ENCODE data around the gene PI4K2A.

PI4K2A gene

DNA sequence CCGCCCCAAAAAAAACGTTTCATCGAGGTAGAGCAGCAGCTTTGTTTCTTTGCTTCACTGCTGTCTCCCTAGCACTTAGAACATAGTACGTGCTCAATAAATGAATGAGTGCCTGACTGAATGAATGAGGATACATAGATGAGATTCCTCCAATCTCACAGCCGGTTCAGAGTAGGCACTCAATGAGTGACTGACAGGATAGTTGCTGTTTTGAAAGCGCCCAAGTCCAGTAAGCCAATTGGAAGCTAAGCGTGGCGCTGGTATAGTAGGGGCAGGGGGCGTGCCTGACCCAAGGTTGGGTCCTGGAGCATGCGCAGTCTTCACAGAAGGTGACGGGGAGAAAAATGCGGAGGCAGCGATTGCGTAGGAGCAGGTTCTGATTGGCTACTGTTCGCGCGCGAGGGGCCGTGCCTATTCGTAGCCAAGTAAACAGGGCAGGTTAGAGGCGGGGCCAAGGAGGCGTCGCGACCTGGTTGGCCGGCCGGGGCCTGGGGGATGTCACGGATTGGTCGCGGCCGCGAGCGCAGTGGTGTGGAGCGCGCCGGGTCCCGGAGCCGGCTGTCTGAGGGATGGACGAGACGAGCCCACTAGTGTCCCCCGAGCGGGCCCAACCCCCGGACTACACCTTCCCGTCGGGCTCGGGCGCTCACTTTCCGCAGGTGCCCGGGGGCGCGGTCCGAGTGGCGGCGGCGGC lies at the start of gene PI4K2A:
Gene PI4K2A, plus strand, starts transcription at position 498 of the 694 bp plus-strand sequence. Its CDS starts 72 bp downstream, at position 570.
- peak; percentile 99 for DNase-seq

DNA sequence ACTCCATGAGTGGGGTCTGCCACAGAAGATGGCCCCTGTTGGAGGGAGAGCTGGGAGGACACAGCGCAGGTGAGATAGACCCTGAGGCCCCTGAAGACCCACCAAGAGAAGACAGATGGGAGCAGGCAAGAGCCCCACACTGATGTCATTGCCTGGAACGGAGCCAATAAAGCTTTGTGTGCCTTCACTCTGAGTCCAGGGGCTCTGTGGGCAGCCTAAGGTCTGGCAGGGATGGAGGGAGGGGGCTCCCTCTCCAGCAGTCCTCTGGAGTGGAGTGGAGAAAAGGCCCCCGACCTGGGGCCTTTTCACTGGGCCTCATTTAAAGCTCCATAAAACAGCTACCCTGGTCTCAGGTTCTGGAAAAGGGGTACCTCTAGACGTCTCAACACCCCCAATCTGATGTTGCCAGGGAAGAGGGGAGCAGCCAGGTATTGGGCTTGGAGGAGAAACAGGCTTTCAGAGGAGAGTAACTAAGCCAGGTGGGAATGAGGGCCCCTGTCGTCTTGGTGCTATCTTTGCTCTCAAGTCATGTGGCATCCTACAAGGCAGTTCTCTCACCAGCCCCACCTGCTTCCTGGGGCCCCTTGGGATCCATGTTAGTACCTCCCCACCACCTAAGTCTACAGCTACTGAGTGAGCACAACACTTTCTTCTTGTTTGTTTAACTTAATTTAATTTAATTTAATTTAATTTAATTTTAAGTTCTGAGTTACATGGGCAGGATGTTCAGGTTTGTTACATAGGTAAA lies 49.5 kb upstream of the PI4K2A start:
- DNase-seq: no peak

DNA sequence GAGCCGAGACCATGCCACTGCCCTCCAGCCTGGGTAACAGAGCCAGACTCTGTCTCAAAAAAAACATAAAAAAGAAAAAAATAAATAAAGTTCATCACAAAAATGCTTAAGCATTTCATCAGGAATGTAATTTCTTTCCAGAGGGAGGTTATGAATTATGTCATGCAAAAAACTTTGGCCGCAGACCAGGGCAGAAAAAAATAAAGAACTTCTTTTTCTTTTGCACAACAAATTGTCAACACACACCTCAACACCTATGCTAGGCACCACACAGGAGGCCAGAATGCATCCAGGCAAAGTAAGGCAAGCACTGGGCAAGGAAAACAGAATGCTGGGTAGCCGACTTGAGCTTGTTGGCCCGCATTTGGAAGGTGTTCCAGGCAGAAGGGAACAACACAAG lies 47.0 kb upstream of the PI4K2A start:
- DNase-seq: no peak

DNA sequence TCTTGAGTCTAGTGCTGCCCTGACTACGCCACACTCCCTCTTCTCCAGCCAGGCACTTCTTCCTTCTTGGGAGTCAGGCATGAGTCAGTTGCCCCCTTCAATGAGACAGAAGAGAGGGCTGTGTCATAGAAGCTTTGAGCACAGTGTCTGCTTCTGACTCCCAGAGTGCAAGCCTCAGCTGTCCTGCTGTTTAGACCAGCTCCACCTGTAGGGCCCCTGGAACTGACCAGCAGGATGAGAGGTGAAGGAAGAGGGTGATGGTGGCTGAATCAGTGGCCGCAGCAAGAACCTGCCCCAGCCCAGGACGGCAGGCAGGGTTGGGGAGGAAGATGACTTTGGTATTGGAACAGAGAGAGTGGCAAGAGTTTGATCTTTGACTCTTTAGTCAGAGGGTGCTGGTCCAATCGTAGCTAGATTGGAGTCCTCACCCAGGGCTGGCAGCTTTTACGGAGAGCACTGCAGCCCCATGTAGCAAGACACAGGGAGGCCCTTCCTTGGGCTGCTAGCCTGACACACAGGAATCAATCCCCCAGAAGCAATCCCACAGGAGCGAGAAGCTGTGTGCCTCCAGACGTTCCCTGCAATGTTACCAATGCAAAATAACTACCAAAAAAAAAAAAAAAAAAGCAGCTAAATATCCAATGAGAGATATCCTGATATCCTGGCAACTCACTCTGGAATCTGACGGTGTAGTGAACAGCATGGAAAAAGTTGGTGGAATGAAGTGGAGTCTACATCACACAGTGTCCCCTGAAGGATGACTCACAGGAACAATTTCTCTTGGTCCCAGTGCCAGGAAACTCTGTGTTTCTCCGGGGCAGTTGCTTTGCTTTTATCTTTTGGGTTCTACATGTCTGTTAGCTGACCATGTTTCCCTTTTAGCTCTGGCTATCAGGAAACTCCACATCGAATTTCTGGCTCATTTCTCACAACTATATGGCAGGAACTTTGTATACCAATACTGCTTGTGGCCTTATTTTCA lies 44.1 kb upstream of the PI4K2A start:
- no peak for DNase-seq

DNA sequence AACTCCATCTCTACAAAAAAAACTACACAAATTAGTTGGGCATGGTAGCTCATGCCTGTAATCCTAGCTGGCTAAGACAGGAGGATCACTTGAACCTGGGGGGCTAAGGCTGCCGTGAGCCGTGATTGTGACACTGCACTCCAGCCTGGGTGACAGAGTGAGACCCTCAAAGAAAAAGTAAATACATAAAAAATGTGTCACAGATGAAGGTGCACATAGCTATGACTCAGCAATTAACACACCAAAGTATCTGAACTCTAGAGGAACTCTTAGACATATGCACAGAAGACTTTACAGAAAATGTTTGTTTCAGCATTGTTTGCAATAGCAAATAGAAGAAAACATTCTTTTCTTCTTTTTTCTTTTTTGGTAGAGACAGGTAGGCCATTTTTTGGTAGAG lies 42.7 kb upstream of the PI4K2A start:
- no peak for DNase-seq

DNA sequence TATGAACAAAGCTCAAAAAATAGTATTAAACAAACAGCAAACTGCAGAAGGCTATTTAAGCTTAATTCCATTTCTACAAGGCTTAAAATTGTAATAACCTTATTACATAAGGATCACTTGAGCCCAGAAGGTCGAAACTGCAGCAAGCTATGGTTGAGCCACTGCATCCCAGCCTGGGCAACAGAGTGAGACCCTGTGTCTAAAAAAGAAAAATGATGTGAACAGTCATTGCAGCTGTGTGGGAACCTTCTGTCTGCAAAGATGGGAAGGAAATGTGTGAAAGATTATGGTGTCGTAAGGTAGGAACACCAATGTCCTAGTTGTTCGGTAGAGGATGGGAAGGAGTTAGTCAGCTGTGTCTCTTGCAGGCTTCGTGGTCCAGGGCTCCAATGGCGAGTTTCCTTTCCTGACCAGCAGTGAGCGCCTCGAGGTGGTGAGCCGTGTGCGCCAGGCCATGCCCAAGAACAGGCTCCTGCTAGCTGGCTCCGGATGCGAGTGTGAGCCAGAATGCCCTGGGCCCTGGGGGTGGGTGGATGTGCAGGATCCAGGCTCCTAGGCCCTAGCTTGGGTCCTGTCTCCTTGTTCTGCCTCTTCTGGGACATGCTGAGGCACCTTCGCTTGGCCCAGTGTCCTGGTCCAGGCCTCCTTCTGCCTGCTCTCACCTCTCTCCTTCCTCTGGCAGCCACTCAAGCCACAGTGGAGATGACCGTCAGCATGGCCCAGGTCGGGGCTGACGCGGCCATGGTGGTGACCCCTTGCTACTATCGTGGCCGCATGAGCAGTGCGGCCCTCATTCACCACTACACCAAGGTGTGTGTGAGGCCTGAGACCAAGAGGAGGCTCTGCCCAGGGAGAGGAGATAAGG lies 41.8 kb upstream of the PI4K2A start:
- DNase-seq: no peak

DNA sequence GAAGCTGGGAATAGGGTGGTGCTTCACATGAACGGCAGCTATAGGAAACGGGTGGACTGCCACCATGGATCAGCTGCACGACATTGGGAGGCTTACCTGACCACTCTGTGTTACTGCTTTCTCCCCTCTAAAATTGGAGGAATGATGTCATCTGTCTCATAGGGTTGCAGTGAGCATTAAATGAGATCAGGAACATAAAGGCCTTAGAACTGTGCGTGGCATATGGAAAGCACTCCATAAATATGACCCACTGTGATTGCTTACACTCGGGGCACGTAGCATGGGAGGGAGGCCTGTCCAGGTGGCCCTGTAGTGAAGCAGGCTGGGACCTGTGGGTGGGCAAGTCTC lies 41.2 kb upstream of the PI4K2A start:
- DNase-seq: no peak

DNA sequence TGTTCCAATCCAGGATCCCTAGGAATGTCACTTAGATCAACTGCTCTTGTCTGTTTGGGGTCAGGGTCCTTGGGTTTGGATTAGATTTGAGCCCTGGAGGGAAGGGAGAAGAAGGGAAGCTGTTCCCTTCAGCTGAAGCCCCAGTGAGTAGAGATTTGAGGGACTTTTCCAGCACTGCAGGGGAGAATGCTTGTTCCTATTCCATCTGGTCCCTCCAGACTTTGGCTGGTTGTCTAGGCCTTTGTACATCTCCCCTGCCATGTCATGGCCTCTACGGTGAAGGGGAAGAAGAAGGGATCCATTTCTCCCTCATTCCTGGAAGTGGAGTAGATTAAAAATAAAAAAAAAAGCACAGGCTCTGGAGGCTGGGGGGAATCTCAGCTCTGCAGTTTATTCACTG lies 39.9 kb upstream of the PI4K2A start:
- DNase-seq: no peak

DNA sequence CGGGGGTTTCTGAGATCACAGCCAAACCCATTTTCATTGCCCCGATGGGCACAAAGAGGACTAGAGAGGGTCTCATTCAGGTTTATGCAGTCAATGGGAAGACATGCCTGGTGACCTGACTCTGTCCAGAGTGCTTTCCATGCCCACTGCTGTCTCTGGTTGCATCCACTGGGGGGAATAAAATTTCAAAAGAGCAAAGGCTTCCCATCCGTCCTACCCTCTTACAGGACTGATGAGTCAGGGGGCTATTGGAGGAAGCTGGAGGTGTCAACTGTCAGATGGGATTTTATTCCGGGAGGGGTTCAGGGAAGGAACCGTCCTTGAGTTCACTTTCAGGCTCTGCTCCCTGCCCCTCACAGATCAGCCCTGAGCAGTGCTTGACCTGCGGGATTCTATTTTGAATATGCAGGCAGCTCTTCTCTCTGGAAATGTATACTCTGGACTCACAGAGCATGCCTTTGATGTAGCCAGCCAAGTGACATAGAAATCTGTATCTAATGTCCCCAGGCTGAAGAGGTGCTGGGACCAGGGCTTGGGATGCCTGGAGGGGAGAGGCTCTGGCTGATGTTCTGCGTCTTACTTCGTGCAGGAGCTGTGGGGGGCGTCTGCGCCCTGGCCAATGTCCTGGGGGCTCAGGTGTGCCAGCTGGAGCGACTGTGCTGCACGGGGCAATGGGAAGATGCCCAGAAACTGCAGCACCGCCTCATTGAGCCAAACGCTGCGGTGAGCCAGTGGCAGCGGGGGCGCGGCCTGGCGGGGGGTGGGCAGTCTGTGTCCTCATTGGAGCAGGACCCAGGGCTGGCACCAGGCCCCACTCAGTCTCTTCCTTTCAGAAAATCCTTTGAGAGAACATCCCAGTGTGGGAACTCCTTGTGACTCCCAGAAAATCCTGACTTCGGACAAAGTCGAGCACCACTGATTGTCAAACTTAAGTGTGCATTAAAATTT lies 38.9 kb upstream of the PI4K2A start:
- DNase-seq: no peak

DNA sequence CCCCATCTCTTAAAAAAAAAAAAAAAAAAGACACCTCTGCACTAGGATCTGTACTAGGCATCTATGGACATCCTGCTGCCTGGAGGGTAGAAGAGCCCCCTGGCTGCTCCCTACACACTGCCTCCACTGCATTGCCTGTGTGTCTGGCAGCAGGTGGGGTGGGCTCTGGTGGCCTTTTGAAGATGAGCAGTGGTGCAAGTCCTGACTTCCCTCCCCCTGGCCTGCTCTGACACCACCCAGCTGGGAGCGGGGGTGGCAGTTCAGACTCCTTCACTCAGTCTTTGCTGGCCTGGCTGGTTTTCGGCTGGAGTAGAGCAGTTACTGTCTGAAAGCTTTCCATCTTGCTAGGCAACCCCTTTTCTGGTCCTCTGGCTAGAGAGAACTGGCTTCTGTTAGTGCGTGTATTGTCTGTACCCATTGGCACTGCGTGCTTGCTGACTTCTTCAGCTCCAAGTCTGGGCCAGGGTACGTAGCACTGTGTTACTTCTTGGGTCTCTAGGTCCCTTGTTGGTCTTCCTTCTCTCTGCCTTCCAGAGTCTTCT lies 33.3 kb upstream of the PI4K2A start:
- DNase-seq: no peak

DNA sequence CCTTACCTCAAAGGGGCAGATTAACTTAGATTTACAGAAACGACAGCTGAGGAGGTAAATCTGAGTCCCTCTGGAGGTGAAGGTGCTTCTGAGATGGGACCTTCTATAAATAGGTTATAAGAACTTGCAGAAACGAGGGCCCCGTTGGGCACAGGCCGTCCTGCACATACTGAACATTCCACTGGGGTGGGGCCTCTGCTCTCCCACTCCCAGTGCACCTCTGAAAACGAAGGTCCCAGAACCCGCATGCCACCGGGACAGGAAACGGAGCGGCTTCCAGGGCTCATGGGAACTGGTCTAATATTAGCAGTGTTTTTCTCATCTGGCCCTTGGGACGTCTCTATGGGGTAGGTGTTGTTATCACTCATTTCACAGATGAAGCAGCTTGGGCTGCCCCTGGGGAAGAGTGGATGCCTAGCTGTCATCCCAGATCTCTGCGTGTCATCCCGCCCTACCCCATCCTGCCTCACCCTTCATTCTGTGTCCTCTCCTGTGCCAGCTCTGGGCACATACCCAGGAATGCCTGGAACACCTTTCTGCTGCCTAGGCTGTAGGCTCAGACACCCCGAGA lies 31.4 kb upstream of the PI4K2A start:
- no peak for DNase-seq

DNA sequence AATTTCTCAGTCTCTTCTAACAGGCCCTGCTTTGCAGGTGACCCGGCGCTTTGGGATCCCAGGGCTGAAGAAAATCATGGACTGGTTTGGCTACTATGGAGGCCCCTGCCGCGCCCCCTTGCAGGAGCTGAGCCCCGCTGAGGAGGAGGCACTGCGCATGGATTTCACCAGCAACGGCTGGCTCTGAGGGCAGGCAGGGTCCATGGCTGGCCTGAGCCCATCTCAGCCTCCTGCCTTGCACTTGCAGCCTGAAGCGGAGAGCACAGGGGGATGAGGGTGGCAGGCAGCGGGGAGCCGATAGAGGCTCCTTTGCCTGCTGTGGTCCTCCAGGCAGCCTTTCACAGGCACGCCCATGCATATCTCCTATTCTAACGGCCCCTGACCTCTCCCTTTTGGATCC lies 29.0 kb upstream of the PI4K2A start:
- DNase-seq: no peak

DNA sequence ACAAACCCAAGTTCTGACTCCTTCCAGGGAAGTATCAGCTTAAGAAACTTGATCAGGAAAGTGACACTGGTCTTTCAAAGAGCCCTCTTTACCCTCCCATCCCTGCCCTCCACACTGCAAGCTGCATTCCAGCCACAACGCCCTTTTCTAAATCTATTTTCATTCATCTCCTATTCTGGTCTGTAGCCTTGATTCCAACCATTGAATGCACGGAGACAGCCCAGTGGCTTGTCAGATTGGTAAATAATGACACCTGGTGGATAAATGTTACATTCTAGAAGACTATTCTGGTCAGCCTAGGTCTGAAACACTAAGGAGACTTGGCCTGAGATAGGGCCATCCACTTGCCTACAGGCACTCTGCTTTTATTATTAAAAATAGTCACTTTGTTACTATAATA lies 28.1 kb upstream of the PI4K2A start:
- DNase-seq: no peak

DNA sequence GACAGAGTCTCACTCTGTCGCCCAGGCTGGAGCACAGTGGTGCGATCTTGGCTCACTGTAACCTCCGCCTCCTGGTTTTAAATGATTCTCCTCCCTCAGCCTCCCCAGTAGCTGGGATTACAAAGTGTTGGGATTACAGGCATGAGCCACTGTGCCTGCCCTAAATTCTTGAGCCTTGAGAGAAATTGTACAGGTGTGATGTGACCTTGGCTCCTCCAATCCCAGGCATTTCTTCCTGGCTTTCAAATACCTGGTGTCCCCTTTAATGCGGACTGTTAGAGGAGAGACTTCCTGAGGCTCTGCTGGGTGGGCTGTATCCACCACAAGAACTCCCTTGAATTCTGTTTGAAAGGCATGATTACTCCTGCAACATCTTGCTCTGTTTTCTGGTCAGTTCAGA lies 22.2 kb upstream of the PI4K2A start:
- DNase-seq: no peak

DNA sequence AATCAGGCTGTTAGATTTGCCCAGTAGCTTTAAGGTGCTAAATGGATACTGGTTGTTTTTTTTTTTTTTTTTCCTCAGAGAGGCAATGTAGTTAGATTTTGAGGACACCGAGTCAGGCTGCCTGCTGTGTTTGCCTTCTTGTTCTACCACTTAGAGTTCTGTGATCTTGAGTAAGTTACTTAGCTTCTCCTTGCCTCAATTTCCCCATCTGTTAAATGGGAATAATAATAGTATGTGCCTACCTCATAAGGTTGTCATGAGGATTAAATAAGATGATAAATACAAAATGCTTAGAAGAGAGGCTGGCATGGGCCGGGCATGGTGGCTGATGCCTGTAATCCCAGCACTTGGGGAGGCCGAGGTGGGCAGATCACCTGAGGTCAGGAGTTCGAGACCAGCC lies 21.7 kb upstream of the PI4K2A start:
- no peak for DNase-seq

DNA sequence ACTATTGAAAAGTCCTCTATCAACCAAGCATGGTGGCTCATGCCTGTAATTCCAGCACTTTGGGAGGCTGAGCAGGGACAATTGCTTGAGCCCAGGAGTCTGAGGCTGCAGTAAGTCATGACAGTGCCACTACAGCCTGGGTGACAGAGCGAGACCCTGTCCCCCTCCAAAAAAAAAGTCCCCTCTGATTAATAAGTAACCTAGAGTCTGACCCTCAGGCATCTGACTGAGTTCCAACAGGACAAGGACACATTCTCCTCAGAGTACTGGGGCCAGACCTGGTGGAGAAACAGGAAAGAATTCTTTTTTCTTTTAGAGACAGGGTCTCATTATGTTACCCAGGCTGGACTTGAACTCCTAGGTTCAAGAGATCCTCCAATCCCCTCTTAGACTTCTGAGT lies 17.2 kb upstream of the PI4K2A start:
- no peak for DNase-seq

DNA sequence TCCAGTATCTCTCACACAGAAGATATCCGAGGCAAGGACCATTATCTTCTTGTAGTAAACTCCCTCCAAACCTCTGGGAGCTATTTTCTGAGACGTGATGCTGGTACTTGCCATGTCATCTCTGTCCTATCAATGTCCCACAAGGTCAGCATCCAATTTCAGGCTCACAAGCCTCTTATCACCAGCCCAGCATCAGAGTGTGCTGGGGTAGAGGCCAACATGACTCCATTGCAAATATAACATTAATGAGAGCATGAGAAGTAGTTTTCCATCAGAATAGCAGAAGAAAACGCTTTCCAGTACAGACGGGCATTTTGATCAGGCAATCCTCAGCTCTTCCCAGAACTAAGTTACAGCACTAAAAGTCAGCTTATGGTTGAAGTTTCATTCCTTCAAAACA lies 12.7 kb upstream of the PI4K2A start:
- DNase-seq: no peak

DNA sequence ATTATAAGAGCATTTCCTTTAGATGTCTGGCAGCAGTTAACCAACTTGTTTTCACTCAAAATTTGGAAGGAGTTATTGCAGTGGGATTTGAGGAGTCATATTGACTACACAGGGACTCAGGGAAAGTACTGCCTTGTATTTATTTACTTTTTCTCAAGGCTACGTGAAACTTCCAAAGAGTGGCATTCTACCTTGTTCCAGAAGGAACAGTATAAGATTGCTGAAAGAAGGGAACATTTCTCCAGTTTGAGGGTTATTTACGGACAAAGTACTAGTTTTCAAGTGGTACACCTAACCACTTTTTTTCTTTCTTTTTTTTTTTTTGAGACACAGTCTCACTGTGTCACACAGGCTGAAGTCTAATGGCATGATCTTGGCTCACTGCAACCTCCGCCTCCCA lies 12.2 kb upstream of the PI4K2A start:
- no peak for DNase-seq

DNA sequence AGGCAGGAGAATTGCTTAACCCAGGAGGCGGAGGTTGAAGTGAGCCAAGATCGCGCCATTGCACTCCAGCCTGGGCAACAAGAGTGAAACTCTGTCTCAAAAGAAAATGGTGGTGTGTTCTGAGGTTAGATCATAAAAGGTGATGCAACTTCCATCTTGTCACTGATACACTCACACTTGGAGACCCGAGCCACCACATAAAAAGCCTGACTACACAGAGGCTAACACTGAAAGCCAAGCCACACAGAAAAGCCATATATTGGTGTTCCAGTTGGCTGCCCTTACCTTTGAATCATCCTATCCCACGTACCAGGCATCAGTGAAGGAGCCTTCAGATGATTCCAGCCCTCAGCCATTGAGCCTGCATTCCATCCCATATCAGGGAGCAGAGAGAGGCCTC lies 11.2 kb upstream of the PI4K2A start:
- DNase-seq: no peak

DNA sequence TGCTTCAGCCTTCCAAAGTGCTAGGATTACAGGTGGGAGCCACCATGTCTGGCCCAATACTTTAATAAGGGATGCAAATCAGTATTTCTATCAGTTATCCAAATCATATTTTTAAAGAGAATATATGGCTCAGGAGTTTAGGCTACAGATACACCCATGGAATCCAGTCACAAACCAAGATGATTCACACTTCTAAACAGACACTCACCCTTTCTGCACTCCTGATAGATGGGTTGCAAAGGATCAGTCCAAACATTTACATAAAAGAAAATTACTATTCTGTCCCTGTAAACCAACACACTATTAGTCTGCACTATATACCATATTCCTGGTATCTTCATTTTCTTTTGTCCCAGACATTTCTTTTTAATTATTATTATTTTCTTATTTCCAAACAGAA lies 9.4 kb upstream of the PI4K2A start:
- DNase-seq: no peak

Data from CD4-positive, alpha-beta T cell treated with Interleukin-21 for 1 hour (primary cell).